Measurements from ENCODE around the gene FAM78A. TPM values are rescaled to one million over a fixed set of nuclear protein-coding genes. Genes with fewer than 3 reads are reported as not detected.

FAM78A gene
- total and polyA plus RNA-seq, 9 donors, result 0.60 to 9.4 (median 2.3) TPM

- DNase-seq, result no peak
- Histone ChIP-seq H3K4me3 (no peak overlapping the region), H3K27ac (no peak overlapping the region), H3K36me3 (no peaks in the 10 kb centered on the region), H3K27me3 (no peaks in the 10 kb centered on the region), H3K9me3 (no peaks in the 10 kb centered on the region), H3K4me1 (ENCODE audit: insufficient read depth) (peaks cover 2% of the 10 kb centered on the region)
- WGBS, 3 donors, result 24 to 49% (median 33%) methylated on average over 19 of the region's 19 CpGs
- TF ChIP-seq POLR2A (IDR thresholded peaks at IDR 0.05) (no peak), EP300 (IDR thresholded peaks at IDR 0.05) (no peak)
- TF ChIP-seq, protein P1, sequence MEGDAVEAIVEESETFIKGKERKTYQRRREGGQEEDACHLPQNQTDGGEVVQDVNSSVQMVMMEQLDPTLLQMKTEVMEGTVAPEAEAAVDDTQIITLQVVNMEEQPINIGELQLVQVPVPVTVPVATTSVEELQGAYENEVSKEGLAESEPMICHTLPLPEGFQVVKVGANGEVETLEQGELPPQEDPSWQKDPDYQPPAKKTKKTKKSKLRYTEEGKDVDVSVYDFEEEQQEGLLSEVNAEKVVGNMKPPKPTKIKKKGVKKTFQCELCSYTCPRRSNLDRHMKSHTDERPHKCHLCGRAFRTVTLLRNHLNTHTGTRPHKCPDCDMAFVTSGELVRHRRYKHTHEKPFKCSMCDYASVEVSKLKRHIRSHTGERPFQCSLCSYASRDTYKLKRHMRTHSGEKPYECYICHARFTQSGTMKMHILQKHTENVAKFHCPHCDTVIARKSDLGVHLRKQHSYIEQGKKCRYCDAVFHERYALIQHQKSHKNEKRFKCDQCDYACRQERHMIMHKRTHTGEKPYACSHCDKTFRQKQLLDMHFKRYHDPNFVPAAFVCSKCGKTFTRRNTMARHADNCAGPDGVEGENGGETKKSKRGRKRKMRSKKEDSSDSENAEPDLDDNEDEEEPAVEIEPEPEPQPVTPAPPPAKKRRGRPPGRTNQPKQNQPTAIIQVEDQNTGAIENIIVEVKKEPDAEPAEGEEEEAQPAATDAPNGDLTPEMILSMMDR (IDR thresholded peaks at IDR 0.05), result no peak
- intact Hi-C loops (cut with DNase I), result no loop called here
Measured at GRCh38 chr9:131320031-131320685, 43.8 kb upstream of the FAM78A start.

DNA sequence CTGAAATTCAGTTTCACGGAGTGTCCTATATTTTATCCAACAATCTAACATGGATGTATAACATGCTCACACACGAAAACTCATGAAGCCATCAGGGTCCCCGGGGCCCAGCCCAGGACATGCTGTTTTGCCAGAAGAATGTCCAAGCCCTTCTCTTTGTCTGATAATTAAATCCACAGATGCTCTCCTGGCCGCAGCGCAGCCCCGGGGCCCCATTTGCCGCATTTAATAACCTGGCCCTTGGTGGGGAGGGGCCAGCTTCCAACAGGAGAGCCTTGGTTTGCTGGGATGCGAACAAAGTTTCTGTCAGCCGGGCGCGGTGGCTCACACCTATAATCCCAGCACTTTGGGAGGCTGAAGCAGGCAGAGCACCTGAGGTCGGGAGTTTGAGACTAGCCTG is 43.2 kb upstream of the FAM78A start:
- Histone ChIP-seq H3K27ac (no peak overlapping the region), H3K9me3 (no peaks in the 10 kb centered on the region), H3K36me3 (no peaks in the 10 kb centered on the region), H3K4me3 (no peak overlapping the region), H3K4me1 (ENCODE audit: insufficient read depth) (peaks cover 2% of the 10 kb centered on the region), H3K27me3 (no peaks in the 10 kb centered on the region)
- 82 to 91% (median 88%) methylated on average over 12 of the region's 12 CpGs for WGBS, 3 donors
- TF ChIP-seq, protein P1 (IDR thresholded peaks at IDR 0.05), result no peak
- TF ChIP-seq POLR2A (IDR thresholded peaks at IDR 0.05) (no peak), EP300 (IDR thresholded peaks at IDR 0.05) (no peak)
- intact Hi-C loops (cut with DNase I), result no loop called here
- DNase-seq, result no peak

DNA sequence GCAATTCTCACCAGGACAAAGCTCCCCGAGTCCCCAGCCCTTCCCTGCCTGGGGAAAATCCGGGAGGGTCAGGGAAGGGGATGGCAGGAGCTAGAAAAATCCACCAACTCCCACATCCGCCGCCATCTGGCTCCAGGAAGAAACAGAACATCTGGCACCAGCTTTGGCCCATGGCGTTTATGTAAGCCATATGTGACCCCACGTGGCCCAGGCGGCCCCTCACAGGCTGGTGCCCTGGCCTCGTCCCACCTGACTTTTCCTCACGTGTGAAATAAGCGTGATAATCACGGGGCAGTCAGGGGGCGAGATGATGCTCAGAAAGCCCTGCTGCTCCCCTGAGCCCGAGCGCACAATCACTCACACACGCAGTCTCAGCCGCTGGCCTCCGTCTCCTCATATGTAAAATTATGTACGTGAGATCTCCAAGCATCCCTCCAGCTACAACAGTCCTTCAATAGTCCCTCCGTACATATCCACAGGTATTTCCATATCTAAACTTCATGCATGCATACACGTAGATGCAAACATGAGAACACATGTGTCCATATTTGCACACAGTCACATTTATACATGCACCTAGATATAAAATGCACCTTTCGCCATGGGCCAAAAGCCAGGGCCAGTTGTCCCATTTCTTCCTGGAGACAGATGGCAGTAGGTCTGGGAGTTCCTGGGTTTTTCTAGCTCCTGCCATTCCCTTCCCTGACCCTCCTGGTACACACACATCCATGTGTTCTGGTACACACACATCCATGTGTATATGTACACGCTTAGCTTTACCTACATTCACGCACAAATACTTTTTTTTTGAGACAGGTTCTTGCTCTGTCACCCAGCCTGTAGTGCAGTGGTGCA is 42.1 kb upstream of the FAM78A start:
- DNase-seq, result no peak
- Histone ChIP-seq H3K4me3 (no peak overlapping the region), H3K4me1 (ENCODE audit: insufficient read depth) (peaks cover 2% of the 10 kb centered on the region), H3K27me3 (no peaks in the 10 kb centered on the region), H3K27ac (no peak overlapping the region), H3K9me3 (no peaks in the 10 kb centered on the region), H3K36me3 (no peaks in the 10 kb centered on the region)
- WGBS, 3 donors, result 39 to 50% (median 45%) methylated on average over 23 of the region's 23 CpGs
- intact Hi-C loops (cut with DNase I), result no loop called here
- no peak for TF ChIP-seq EP300 (IDR thresholded peaks at IDR 0.05)
- TF ChIP-seq, protein P1 (IDR thresholded peaks at IDR 0.05), result no peak
- no peak for TF ChIP-seq POLR2A (IDR thresholded peaks at IDR 0.05)

GRCh38 chr9:131312822-131313770 is 36.8 kb upstream of the FAM78A start:
- Histone ChIP-seq H3K27me3 (no peaks in the 10 kb centered on the region), H3K9me3 (no peaks in the 10 kb centered on the region), H3K36me3 (no peaks in the 10 kb centered on the region), H3K27ac (no peak overlapping the region), H3K4me3 (no peak overlapping the region), H3K4me1 (ENCODE audit: insufficient read depth) (no peaks in the 10 kb centered on the region)
- TF ChIP-seq EP300 (IDR thresholded peaks at IDR 0.05) (no peak), POLR2A (IDR thresholded peaks at IDR 0.05) (no peak)
- intact Hi-C loops (cut with DNase I), result no loop called here
- DNase-seq, result no peak
- WGBS, 3 donors, result 84 to 91% (median 86%) methylated on average over 28 of the region's 28 CpGs

All from ovary (tissue), 9 donors.